Caco-2 (cell line): Measurements from ENCODE around the gene PUSL1. TPM values are rescaled to one million over a fixed set of nuclear protein-coding genes. Genes with fewer than 3 reads are reported as not detected.
A peak's percentile ranks its signal among the peaks of the same experiment; 100 is the strongest.

Experiments
- BruUV-seq: library from RNA; stranded (reverse); fragments of 400-500 nt; replicated peaks from 2 replicates; lab custom pipeline; 2021; lab: Mats Ljungman, UMichigan
- CTCF ChIA-PET: fragments of 300-600 bp; sonication (Branson Sonifier 250); formaldehyde crosslinking; loops from one replicate; lab custom pipeline; 2022; ENCODE audit warnings: antibody characterized with exemption; lab: Charles Lee
- POLR2A ChIA-PET: fragments of 300-600 bp; sonication (Branson Sonifier 250); formaldehyde crosslinking; loops from one replicate; lab custom pipeline; 2022; ENCODE audit warnings: antibody characterized with exemption; lab: Charles Lee
- DNase-seq, 2 experiments: peaks; one replicate each; pipeline versions ENCODE4 v3.0.0 to v3.0.0-alpha.2; 2020 to 2022
- H3K27me3 ChIP-seq: replicated peaks from 2 replicates; pipeline ENCODE4 v1.6.0; 2011; ENCODE audit warnings: low read length; ENCODE audit not compliant: control insufficient read depth, insufficient read depth
- H3K36me3 ChIP-seq: 2 replicates; pipeline ENCODE4 v1.5.1; 2011; ENCODE audit warnings: low read length; ENCODE audit not compliant: control insufficient read depth, insufficient read depth
- H3K4me1 ChIP-seq: fragments of 250-450 bp; sonication (Bioruptor Pico); 2 replicates; pipeline ENCODE4 v1.5.1; 2020; ENCODE audit warnings: mild to moderate bottlenecking
- H3K4me3 ChIP-seq: 2 replicates; pipeline ENCODE4 v1.5.1; 2011; ENCODE audit warnings: low read depth, mild to moderate bottlenecking, control low read depth, low read length
- H3K9me3 ChIP-seq: fragments of 250-450 bp; sonication (Bioruptor Pico); 2 replicates; pipeline ENCODE4 v1.5.1; 2020; ENCODE audit warnings: mild to moderate bottlenecking, moderate library complexity
- H3K27ac Mint-ChIP-seq: one replicate; pipeline ENCODE4 v1.8.0; 2022; ENCODE audit warnings: mixed read lengths; ENCODE audit not compliant: unreplicated experiment
- H3K27me3 Mint-ChIP-seq: one replicate; pipeline ENCODE4 v1.8.0; 2022; ENCODE audit warnings: mixed read lengths; ENCODE audit not compliant: insufficient read depth, unreplicated experiment
- H3K36me3 Mint-ChIP-seq: one replicate; pipeline ENCODE4 v1.8.0; 2022; ENCODE audit warnings: mild to moderate bottlenecking, mixed read lengths; ENCODE audit not compliant: insufficient read depth, unreplicated experiment
- H3K4me1 Mint-ChIP-seq: one replicate; pipeline ENCODE4 v1.8.0; 2022; ENCODE audit warnings: low read depth, mixed read lengths; ENCODE audit not compliant: unreplicated experiment
- H3K4me3 Mint-ChIP-seq: one replicate; pipeline ENCODE4 v1.8.0; 2022; ENCODE audit warnings: mild to moderate bottlenecking, moderate library complexity, mixed read lengths; ENCODE audit not compliant: unreplicated experiment
- H3K9me3 Mint-ChIP-seq: one replicate; pipeline ENCODE4 v1.8.0; 2022; ENCODE audit warnings: mixed read lengths; ENCODE audit not compliant: unreplicated experiment
- CTCF ChIP-seq, 2 experiments: fragments of 200-600 bp in 1 of 2; IDR thresholded peaks; 1 replicate in 1 of 2; 2 replicates in 1 of 2; pipeline versions ENCODE4 v1.5.1 to v1.8.0; 2011 to 2022; ENCODE audit warnings: antibody characterized with exemption in 1 of 2, control low read depth in 1 of 2, inconsistent platforms in 1 of 2, low read depth in 1 of 2, low read length in 1 of 2, mild to moderate bottlenecking in 1 of 2, moderate library complexity in 1 of 2; ENCODE audit not compliant: insufficient read depth in 1 of 2, severe bottlenecking in 1 of 2, unreplicated experiment in 1 of 2
- intact Hi-C: fragments of 100-400 bp; cut with micrococcal nuclease; formaldehyde crosslinking; loops from one replicate; pipeline ENCODE4 v1.10.0; 2022; ENCODE audit not compliant: unreplicated experiment
- total RNA-seq: library from RNA; stranded (reverse); gene quantifications from 2 replicates; pipeline ENCODE4 v1.2.3, GENCODE V29; 2022

Gene PUSL1
- total RNA-seq, 1 experiment from 2014 or later: 43.8 TPM

GRCh38 chr1:1353389-1354151, 45.2 kb downstream of the PUSL1 start:
- CTCF ChIA-PET: no interaction called here
- Mint-ChIP-seq H3K27ac (no peak overlapping the region), H3K36me3 (peaks cover 27% of the 10 kb centered on the region), H3K4me1 (no peaks in the 10 kb centered on the region), H3K4me3 (peak overlapping the region; percentile 66), H3K9me3 (no peaks in the 10 kb centered on the region), H3K27me3 (no peaks in the 10 kb centered on the region)
- POLR2A ChIA-PET: interaction anchor here (0.6 kb wide), 1 partner anchor 80 kb away, joined by 4 read pairs; the partner anchor contains the start of gene UBE2J2
- no peak for DNase-seq
- BruUV-seq: no TSS peak
- no peaks in the 10 kb centered on the region for H3K27me3 ChIP-seq
- peak overlapping the region; percentile 47 for H3K4me3 ChIP-seq
- TF ChIP-seq CTCF (IDR thresholded peaks at IDR 0.05; ENCODE audit: insufficient read depth in 1 of 2, low read depth in 1 of 2, low read length in 1 of 2, severe bottlenecking in 1 of 2, unreplicated experiment in 1 of 2): no peak
- intact Hi-C loops: no loop called here
- H3K4me1 ChIP-seq: peaks cover 14% of the 10 kb centered on the region
- H3K36me3 ChIP-seq: no peaks in the 10 kb centered on the region
- no peaks in the 10 kb centered on the region for H3K9me3 ChIP-seq

GRCh38 chr1:1354271-1355247, 46.2 kb downstream of the PUSL1 start:
- Mint-ChIP-seq H3K27ac (no peak overlapping the region), H3K27me3 (no peaks in the 10 kb centered on the region), H3K36me3 (peaks cover 27% of the 10 kb centered on the region), H3K9me3 (no peaks in the 10 kb centered on the region), H3K4me3 (peak overlapping the region; percentile 66), H3K4me1 (no peaks in the 10 kb centered on the region)
- ChIA-PET POLR2A (no interaction called here), CTCF (interaction anchor here (0.6 to 0.7 kb wide), 2 partner anchors 21 to 185 kb away, joined by 5 to 10 read pairs; no protein-coding TSS in a partner anchor)
- H3K36me3 ChIP-seq: no peaks in the 10 kb centered on the region
- H3K9me3 ChIP-seq: no peaks in the 10 kb centered on the region
- BruUV-seq: no TSS peak
- intact Hi-C loops: no loop called here
- no peak for DNase-seq
- no peaks in the 10 kb centered on the region for H3K27me3 ChIP-seq
- no peak for TF ChIP-seq CTCF (IDR thresholded peaks at IDR 0.05; ENCODE audit: insufficient read depth in 1 of 2, low read depth in 1 of 2, low read length in 1 of 2, severe bottlenecking in 1 of 2, unreplicated experiment in 1 of 2)
- peak overlapping the region; percentile 47 for H3K4me3 ChIP-seq
- H3K4me1 ChIP-seq: peaks cover 17% of the 10 kb centered on the region

GRCh38 chr1:1355416-1355815, 47.0 kb downstream of the PUSL1 start:
- no peaks in the 10 kb centered on the region for H3K36me3 ChIP-seq
- peaks cover under 1% of the 10 kb centered on the region for H3K4me1 Mint-ChIP-seq
- ChIA-PET POLR2A (interaction anchor here (0.6 kb wide), 1 partner anchor 23 kb away, joined by 4 read pairs; no protein-coding TSS in a partner anchor), CTCF (interaction anchor here (0.6 kb wide), 1 partner anchor 184 kb away, joined by 5 read pairs; no protein-coding TSS in a partner anchor)
- H3K9me3 Mint-ChIP-seq: no peaks in the 10 kb centered on the region
- no peak overlapping the region for H3K27ac Mint-ChIP-seq
- H3K27me3 ChIP-seq: no peaks in the 10 kb centered on the region
- H3K27me3 Mint-ChIP-seq: no peaks in the 10 kb centered on the region
- H3K36me3 Mint-ChIP-seq: peaks cover 27% of the 10 kb centered on the region
- peak; percentile 63 to 71 for DNase-seq
- TF ChIP-seq CTCF (IDR thresholded peaks at IDR 0.05; ENCODE audit: insufficient read depth in 1 of 2, low read depth in 1 of 2, low read length in 1 of 2, severe bottlenecking in 1 of 2, unreplicated experiment in 1 of 2): no peak
- H3K9me3 ChIP-seq: no peaks in the 10 kb centered on the region
- intact Hi-C loops: no loop called here
- H3K4me1 ChIP-seq: peaks cover 24% of the 10 kb centered on the region
- no TSS peak for BruUV-seq
- no peak overlapping the region for H3K4me3 Mint-ChIP-seq
- peak overlapping the region; percentile 47 for H3K4me3 ChIP-seq
